AG04450 (cell line): ENCODE results near the gene TMEM247. TPM values are rescaled to one million over a fixed set of nuclear protein-coding genes. Genes with fewer than 3 reads are reported as not detected.
"Not testable (repeated sequence)": the region's sequence is repeated elsewhere in the genome, so short reads cannot be mapped to it uniquely, and the experiment has no call there.

Experiments used
- CTCF ChIA-PET: fragments of 300-600, 350-600 bp; formaldehyde crosslinking; extraction: SDS; loops from one replicate; lab custom pipeline; 2022; ENCODE audit warnings: antibody characterized with exemption, inconsistent platforms; lab: Charles Lee
- POLR2A ChIA-PET: fragments of 350-600 bp; formaldehyde crosslinking; extraction: SDS; loops from one replicate; lab custom pipeline; 2021; ENCODE audit warnings: antibody characterized with exemption, inconsistent platforms; lab: Yijun Ruan, JAX
- DNase-seq: peaks from one replicate; pipeline ENCODE4 v3.0.0-alpha.2; 2011; ENCODE audit warnings: low read depth, low spot score
- H3K27ac ChIP-seq: one replicate; pipeline ENCODE4 v1.5.1; 2012; ENCODE audit warnings: low read depth, low read length, control low read depth
- H3K27me3 ChIP-seq: one replicate; pipeline ENCODE4 v1.6.0; 2012; ENCODE audit warnings: low read length; ENCODE audit not compliant: control insufficient read depth, insufficient read depth
- H3K4me3 ChIP-seq: 2 replicates; pipeline ENCODE4 v1.5.1; 2011; ENCODE audit warnings: mild to moderate bottlenecking, low read depth, low read length, control low read depth
- H3K9me3 ChIP-seq: 2 replicates; pipeline ENCODE4 v1.5.1; 2012; ENCODE audit warnings: low read length; ENCODE audit not compliant: control insufficient read depth, insufficient read depth
- polyA plus RNA-seq: library from polyadenylated mRNA; depleted of rRNA; stranded (reverse); fragments of >200 nt; gene quantifications from 2 replicates; pipeline ENCODE4 v1.2.3, GENCODE V29; 2011
- TF ChIP-seq, protein P1 (sequence below): IDR thresholded peaks from 2 replicates; pipeline ENCODE4 v1.5.1; 2011; ENCODE audit warnings: low read depth, low read length, control low read depth, inconsistent platforms

The TMEM247 gene
- polyA plus RNA-seq, 1 experiment: not detected

GRCh38 chr2:46469116-46469515, 10.2 kb upstream of the TMEM247 start:
- TF ChIP-seq, protein P1, sequence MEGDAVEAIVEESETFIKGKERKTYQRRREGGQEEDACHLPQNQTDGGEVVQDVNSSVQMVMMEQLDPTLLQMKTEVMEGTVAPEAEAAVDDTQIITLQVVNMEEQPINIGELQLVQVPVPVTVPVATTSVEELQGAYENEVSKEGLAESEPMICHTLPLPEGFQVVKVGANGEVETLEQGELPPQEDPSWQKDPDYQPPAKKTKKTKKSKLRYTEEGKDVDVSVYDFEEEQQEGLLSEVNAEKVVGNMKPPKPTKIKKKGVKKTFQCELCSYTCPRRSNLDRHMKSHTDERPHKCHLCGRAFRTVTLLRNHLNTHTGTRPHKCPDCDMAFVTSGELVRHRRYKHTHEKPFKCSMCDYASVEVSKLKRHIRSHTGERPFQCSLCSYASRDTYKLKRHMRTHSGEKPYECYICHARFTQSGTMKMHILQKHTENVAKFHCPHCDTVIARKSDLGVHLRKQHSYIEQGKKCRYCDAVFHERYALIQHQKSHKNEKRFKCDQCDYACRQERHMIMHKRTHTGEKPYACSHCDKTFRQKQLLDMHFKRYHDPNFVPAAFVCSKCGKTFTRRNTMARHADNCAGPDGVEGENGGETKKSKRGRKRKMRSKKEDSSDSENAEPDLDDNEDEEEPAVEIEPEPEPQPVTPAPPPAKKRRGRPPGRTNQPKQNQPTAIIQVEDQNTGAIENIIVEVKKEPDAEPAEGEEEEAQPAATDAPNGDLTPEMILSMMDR: no peak
- Histone ChIP-seq H3K27ac (no peak overlapping the region), H3K27me3 (no peaks in the 10 kb centered on the region), H3K9me3 (no peaks in the 10 kb centered on the region), H3K4me3 (no peak overlapping the region)
- POLR2A ChIA-PET: no interaction called here
- CTCF ChIA-PET: interaction anchor here (1.0 to 2.6 kb wide), 2 partner anchors 133 to 182 kb away, joined by 3 to 9 read pairs; no protein-coding TSS in a partner anchor
- DNase-seq: no peak

DNA sequence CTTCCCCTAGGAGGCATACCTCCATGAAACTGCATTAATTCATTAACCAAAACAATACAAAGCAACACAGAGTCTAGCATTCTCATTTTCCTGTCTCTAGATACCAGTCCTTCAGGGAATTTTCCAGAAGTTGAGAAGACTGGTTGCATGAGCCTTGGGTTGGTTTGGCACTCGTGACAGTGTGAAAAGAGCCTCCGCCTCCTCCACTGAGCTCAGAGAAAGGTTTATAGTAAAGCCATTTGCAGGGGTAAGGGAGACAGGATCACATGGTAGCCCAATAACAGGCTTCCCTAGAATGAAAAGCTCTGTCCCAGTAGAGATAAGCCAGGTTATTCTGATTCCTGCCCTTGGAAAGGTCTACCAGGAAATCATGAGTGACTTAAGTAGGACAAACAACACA, 9.7 kb upstream of the TMEM247 start:
- no peak for DNase-seq
- TF ChIP-seq, protein P1: no peak
- H3K27ac ChIP-seq: no peak overlapping the region
- H3K27me3 ChIP-seq: no peaks in the 10 kb centered on the region
- no peaks in the 10 kb centered on the region for H3K9me3 ChIP-seq
- no peak overlapping the region for H3K4me3 ChIP-seq
- CTCF ChIA-PET: interaction anchor here (1.0 to 2.6 kb wide), 2 partner anchors 133 to 181 kb away, joined by 3 to 9 read pairs; no protein-coding TSS in a partner anchor
- POLR2A ChIA-PET: no interaction called here

- no peak for DNase-seq
- Histone ChIP-seq H3K4me3 (no peak overlapping the region), H3K27me3 (no peaks in the 10 kb centered on the region), H3K9me3 (no peaks in the 10 kb centered on the region), H3K27ac (no peak overlapping the region)
- CTCF ChIA-PET: interaction anchor here (1.0 to 2.6 kb wide), 2 partner anchors 132 to 181 kb away, joined by 3 to 9 read pairs; no protein-coding TSS in a partner anchor
- POLR2A ChIA-PET: no interaction called here
- TF ChIP-seq, protein P1: no peak
Observed at GRCh38 chr2:46470114-46470628, 9.2 kb upstream of the TMEM247 start.

DNA sequence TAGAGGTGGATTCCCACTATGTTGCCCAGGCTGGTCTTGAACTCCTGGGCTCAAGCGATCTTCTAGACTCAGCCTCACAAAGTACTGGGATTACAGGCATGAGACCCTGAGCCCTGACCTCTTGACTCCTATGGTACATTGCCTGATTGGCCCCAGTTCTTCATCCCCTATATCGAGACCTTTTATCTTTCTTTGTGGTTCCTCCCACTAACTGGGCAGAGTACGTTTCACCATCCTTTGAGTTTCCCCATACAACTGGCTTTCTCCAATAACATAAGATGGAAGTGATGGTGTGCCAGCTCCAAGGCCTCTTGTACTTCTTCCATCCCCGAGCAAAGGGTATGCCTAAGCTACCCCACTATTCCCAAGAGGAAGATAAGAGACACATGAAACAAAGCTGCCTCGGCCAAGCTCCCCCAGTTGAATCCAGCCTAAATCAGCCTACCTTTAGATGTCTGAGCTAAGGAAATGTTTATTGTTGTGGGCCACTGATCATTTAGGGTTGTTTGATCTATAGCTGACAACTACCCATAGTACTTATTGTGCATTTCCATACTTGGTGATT, 8.3 kb upstream of the TMEM247 start:
- Histone ChIP-seq H3K27me3 (no peaks in the 10 kb centered on the region), H3K4me3 (no peak overlapping the region), H3K9me3 (no peaks in the 10 kb centered on the region), H3K27ac (no peak overlapping the region)
- ChIA-PET POLR2A (interaction anchor here (0.6 kb wide), 1 partner anchor 98 kb away, joined by 4 read pairs; no protein-coding TSS in a partner anchor), CTCF (no interaction called here)
- TF ChIP-seq, protein P1: no peak
- no peak for DNase-seq

- CTCF ChIA-PET: no interaction called here
- Histone ChIP-seq H3K27ac (no peak overlapping the region), H3K27me3 (no peaks in the 10 kb centered on the region), H3K9me3 (no peaks in the 10 kb centered on the region), H3K4me3 (no peak overlapping the region)
- POLR2A ChIA-PET: no interaction called here
- no peak for DNase-seq
- TF ChIP-seq, protein P1: no peak
Observed at GRCh38 chr2:46471697-46472096, 7.7 kb upstream of the TMEM247 start.

DNA sequence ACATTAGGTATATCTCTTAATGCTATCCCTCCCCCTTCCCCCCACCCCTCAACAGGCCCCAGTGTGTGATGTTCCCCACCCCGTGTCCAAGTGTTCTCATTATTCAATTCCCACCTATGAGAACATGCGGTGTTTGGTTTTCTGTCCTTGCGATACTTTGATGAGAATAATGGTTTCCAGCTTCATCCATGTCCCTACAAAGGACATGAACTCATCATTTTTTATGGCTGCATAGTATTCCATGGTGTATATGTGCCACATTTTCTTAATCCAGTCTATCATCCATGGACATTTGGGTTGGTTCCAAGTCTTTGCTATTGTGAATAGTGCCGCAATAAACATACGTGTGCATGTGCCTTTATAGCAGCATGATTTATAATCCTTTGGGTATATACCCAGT, 7.2 kb upstream of the TMEM247 start:
- DNase-seq, H3K27me3 ChIP-seq, H3K4me3 ChIP-seq, CTCF ChIA-PET, H3K9me3 ChIP-seq, H3K27ac ChIP-seq, POLR2A ChIA-PET: not testable (repeated sequence)

DNA sequence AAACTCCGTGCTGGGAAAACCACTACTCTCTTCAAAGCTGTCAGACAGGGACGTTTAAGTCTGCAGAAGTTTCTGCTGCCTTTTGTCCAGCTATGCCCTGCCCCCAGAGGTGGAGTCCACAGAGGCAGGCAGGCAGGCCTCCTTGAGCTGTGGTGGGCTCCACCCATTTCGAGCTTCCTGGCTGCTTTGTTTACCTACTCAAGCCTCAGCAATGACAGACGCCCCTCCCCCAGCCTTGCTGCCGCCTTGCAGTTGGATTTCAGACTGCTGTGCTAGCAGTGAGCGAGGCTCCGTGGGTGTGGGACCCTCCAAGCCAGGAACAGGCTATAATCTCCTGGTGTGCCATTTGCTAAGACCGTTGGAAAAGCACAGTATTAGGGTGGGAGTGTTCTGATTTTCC, 1.9 kb upstream of the TMEM247 start:
- H3K4me3 ChIP-seq, H3K27ac ChIP-seq, DNase-seq, H3K27me3 ChIP-seq, POLR2A ChIA-PET, CTCF ChIA-PET: not testable (repeated sequence)
- H3K9me3 ChIP-seq: peaks cover 14% of the 10 kb centered on the region
